Measurements from ENCODE around the gene DCST2. TPM values are rescaled to one million over a fixed set of nuclear protein-coding genes. Genes with fewer than 3 reads are reported as not detected.

DCST2 gene
- 1 to 10 TPM in 1 of 4 donors, under 1 TPM in 1, not detected in 2; 0.07 to 1.6 TPM for total RNA-seq

DNA sequence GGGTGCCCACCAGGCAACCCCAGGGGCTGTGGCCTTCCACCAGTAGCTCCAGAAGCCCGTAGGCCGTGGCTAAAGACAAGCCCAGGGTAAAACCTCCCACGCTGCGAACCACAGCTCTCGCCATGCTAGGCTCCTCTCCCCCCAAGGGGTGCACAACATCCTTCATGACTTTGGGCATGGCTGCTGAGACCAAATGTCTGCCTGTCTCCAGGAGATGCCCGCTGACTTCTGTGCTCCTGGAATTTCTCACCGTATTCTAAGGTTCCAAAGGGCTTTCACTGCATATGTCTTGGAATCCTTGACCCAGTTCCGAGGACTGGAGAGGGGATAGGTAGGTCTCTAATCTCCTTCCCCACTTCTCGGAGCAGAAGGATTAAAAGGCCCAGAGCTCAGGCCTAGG, at the start of gene DCST2, which contains the start of gene DCST1:
Gene DCST2 (minus strand): TSS at position 258 of the 400 bp plus-strand sequence. CDS start 80 bp downstream, at position 178.
Gene DCST1 (plus strand): TSS at position 301 of the 400 bp plus-strand sequence. CDS start 213 bp downstream, outside the sequence.
- H3K4me3 ChIP-seq: no peak within 1 kb of the TSS
- H3K4me1 ChIP-seq: no peaks in the 10 kb centered on the region
- no peaks in the 10 kb centered on the region for H3K27me3 ChIP-seq
- H3K27ac ChIP-seq: no peak within 1 kb of the TSS
- DNase-seq: no peak
- no peaks in the 10 kb centered on the region for H3K36me3 ChIP-seq
- no peaks in the 10 kb centered on the region for H3K9me3 ChIP-seq
- TF ChIP-seq POLR2A (IDR thresholded peaks at IDR 0.05): no peak
- TF ChIP-seq, protein P1, sequence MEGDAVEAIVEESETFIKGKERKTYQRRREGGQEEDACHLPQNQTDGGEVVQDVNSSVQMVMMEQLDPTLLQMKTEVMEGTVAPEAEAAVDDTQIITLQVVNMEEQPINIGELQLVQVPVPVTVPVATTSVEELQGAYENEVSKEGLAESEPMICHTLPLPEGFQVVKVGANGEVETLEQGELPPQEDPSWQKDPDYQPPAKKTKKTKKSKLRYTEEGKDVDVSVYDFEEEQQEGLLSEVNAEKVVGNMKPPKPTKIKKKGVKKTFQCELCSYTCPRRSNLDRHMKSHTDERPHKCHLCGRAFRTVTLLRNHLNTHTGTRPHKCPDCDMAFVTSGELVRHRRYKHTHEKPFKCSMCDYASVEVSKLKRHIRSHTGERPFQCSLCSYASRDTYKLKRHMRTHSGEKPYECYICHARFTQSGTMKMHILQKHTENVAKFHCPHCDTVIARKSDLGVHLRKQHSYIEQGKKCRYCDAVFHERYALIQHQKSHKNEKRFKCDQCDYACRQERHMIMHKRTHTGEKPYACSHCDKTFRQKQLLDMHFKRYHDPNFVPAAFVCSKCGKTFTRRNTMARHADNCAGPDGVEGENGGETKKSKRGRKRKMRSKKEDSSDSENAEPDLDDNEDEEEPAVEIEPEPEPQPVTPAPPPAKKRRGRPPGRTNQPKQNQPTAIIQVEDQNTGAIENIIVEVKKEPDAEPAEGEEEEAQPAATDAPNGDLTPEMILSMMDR (IDR thresholded peaks at IDR 0.05): no peak
- intact Hi-C loops (cut with DNase I; ENCODE audit: low total_unique reads): no loop called here

DNA sequence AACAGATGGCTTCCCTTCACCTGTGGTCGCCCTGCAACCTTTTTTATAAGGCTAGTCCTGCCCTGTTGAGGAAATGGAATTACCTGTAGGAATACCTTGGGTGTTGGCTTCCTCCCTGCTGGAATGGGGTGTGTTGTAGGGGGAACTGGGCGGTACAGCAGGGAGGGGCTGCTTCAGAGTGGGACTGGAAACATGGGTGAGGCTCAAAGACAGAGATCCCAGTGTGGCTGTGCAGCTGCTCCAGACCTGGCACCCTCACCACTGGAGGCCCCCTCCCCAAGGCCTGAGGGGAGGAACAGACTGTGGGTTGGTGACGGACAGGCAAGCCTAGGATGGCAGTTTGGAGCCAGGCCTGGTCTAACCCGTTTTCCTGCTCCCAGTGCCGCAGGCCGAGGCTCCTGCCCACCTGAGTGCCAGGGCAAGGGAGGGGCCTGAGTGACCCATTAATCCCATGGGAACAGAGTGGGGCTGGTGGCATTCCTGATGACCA, 49.5 kb upstream of the DCST2 start:
- intact Hi-C loops (cut with DNase I; ENCODE audit: low total_unique reads): no loop called here
- H3K36me3 ChIP-seq: no peaks in the 10 kb centered on the region
- H3K4me1 ChIP-seq: peaks cover 10 to 49% of the 10 kb centered on the region in 2 donors
- TF ChIP-seq POLR2A (IDR thresholded peaks at IDR 0.05): no peak
- TF ChIP-seq, protein P1 (IDR thresholded peaks at IDR 0.05): no peak
- DNase-seq: no peak
- H3K27ac ChIP-seq: no peak overlapping the region
- no peaks in the 10 kb centered on the region for H3K9me3 ChIP-seq
- H3K27me3 ChIP-seq: peaks cover 42 to 43% of the 10 kb centered on the region in 2 donors
- no peak overlapping the region for H3K4me3 ChIP-seq

DNA sequence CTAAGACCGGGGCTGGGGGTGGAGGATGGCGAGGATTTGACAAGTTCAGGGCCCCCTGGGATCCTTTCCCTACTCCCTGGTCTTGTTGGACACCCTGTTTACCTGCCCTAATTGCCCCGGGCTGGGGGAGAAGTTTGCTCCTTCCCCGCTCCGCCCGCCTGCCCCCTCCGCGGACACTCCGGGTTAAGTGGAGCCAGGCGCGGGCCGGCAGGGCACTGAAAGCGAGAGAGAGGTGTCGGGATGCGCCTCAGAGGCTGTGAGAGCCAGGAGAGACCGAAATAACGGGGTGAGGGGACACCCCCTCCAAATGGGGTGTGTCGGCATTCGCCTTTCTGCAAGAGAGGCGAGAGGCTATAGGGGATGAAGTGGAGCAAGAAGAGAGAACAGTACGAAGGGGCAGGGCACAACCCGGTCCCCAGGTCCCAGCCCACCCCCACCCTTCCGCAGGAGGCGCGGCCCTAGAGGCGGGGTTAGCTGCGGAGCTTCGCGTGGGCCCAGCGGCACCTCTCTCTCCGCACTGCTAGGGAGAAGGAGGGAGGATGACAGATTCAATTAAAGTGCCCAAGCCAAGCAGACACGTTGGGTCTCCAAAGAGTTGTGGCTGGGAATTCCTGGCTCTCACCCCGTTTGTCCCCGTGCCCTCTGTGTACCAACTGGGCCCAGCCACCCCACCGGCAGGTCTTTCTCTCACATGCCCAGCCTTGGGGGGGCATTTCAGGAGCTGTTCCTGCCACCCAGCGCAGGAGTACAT, 48.9 kb upstream of the DCST2 start:
- Histone ChIP-seq H3K9me3 (no peaks in the 10 kb centered on the region), H3K4me1 (peaks cover 10 to 49% of the 10 kb centered on the region in 2 donors), H3K36me3 (no peaks in the 10 kb centered on the region), H3K4me3 (no peak overlapping the region), H3K27ac (no peak overlapping the region), H3K27me3 (peaks cover 42 to 43% of the 10 kb centered on the region in 2 donors)
- TF ChIP-seq, protein P1 (IDR thresholded peaks at IDR 0.05): no peak
- no peak for TF ChIP-seq POLR2A (IDR thresholded peaks at IDR 0.05)
- intact Hi-C loops (cut with DNase I; ENCODE audit: low total_unique reads): no loop called here
- no peak for DNase-seq

DNA sequence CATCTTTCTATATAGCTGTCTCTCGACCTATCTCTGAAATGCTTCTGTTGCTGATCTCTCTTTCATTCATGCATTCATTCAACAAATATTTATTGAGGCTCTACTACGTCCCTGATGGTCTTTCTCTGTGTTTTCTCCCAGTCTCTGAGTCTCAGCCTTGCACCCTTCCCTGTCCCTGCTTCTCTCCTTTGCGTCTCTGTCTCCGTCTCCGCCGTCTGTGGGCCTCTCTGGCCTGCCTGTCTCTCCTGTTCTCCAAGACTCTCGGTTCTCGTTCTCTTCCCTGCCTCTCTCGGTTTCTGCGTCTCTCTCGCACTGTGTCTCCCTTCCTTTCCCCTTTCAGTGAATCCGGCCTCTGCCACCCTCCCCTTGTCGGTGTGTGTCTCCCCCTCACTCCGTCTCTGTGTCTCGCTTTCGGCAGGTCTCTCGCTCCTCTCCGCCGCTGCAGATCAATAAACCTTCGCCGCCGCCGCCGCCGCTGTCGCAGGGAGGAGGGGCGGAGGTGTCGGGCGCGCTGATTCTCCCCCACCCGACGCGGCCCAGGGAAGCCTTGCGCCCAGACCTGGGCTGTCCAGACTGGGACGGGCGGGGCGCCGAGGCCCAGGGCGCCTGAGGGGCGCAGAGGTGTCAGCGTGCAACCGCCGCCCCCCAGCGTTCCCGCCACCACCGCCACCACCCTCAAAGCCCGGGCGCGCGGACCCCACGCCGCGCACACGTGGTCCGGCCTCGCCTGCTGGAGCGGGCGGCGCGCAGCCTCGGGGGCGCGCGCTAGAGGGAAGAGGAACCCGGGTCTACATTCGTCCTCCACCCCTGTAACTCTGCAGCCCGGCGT, 48.1 kb upstream of the DCST2 start:
- DNase-seq: no peak
- Histone ChIP-seq H3K4me3 (no peak overlapping the region), H3K27ac (no peak overlapping the region), H3K27me3 (peaks cover 42 to 43% of the 10 kb centered on the region in 2 donors), H3K9me3 (no peaks in the 10 kb centered on the region), H3K36me3 (no peaks in the 10 kb centered on the region), H3K4me1 (peaks cover 10 to 49% of the 10 kb centered on the region in 2 donors)
- TF ChIP-seq, protein P1 (IDR thresholded peaks at IDR 0.05): no peak
- TF ChIP-seq POLR2A (IDR thresholded peaks at IDR 0.05): no peak
- intact Hi-C loops (cut with DNase I; ENCODE audit: low total_unique reads): no loop called here
